HUES6 (cell line): ENCODE data around the gene ZNRF4.
"Not testable (repeated sequence)": the region's sequence is repeated elsewhere in the genome, so short reads cannot be mapped to it uniquely, and the experiment has no call there.

Experiments
- H3K27ac ChIP-seq: 2 replicates; pipeline ENCODE4 v1.7.0; 2013; ENCODE audit warnings: low read depth, mild to moderate bottlenecking, low read length, inconsistent platforms
- H3K27me3 ChIP-seq: 2 replicates; pipeline ENCODE4 v1.6.1; 2013; ENCODE audit warnings: low read length; ENCODE audit not compliant: control insufficient read depth, insufficient read depth
- H3K36me3 ChIP-seq: 2 replicates; pipeline ENCODE4 v1.6.1; 2013; ENCODE audit warnings: low read length; ENCODE audit not compliant: control insufficient read depth, insufficient read depth
- H3K4me1 ChIP-seq: 2 replicates; pipeline ENCODE4 v1.6.1; 2013; ENCODE audit warnings: low read length; ENCODE audit not compliant: control insufficient read depth, insufficient read depth
- H3K4me3 ChIP-seq: 2 replicates; pipeline ENCODE4 v1.5.1; 2013; ENCODE audit warnings: low read depth, low read length
- H3K9ac ChIP-seq: one replicate; pipeline ENCODE4 v1.6.1; 2013; ENCODE audit warnings: mild to moderate bottlenecking, low read length
- H3K9me3 ChIP-seq: 2 replicates; pipeline ENCODE4 v1.6.1; 2013; ENCODE audit warnings: low read depth, low read length; ENCODE audit not compliant: control insufficient read depth, insufficient read depth

ZNRF4 gene

DNA sequence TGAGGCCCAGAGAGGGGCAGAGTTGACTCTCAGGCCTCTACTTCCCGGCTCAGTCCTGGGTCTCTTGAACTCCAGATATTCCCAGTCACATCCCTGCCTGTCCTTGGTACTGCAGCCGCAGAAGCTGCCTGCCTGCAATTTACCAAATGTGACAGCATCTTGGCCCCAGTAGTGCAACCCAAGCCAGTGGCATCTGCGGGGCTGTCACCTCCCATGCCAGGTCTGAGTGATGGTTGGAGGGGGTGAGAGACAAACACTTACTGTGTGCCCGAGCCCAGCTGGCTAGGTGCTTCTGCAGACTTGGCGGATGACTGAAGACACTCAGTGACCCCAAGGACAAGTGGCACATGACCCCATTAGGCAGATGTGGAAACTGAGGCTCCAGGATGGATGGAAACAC lies 18.4 kb downstream of the ZNRF4 start:
- peaks cover 19% of the 10 kb centered on the region for H3K27me3 ChIP-seq
- no peak overlapping the region for H3K27ac ChIP-seq
- no peak overlapping the region for H3K4me3 ChIP-seq
- H3K4me1 ChIP-seq = no peaks in the 10 kb centered on the region
- no peaks in the 10 kb centered on the region for H3K9me3 ChIP-seq
- no peak overlapping the region for H3K9ac ChIP-seq
- no peaks in the 10 kb centered on the region for H3K36me3 ChIP-seq

GRCh38 chr19:5477451-5478215 lies 22.4 kb downstream of the ZNRF4 start:
- no peak overlapping the region for H3K9ac ChIP-seq
- no peak overlapping the region for H3K27ac ChIP-seq
- H3K27me3 ChIP-seq = peaks cover 29% of the 10 kb centered on the region
- H3K9me3 ChIP-seq = peaks cover 15% of the 10 kb centered on the region
- H3K4me3 ChIP-seq = no peak overlapping the region
- no peaks in the 10 kb centered on the region for H3K36me3 ChIP-seq
- H3K4me1 ChIP-seq = no peaks in the 10 kb centered on the region

DNA sequence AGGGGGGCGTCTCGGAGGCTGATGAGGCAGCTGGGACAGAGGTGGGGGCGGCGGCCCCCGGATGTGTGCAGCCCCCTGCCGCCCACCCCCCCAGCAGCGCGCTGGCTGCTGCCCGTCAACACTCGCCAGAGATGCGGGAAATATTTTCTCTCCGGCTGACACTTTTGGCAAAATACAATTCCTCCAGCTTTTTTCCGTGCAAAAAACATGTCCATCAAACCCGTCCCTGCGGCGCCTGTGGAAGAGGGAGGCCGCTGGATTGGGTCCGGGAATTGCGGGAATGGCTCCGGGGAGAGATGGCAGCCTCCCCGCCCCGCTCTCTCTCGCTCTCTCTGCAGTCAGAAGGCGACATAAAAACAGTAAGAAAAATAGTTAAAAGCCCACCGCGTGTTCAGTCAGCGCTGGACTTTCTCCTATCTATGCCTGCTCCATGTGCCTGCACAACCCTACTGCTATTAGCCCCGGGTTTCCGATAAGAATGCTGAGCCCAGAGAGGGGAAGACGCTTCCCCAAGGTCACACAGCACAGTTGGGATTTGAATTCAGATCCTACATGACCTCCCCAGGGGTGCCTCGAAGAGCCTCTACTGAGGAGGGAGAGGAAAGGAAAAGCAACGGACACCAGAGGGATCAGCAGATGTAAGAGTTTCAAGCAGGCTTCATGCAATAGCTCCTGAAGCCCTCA lies 23.2 kb downstream of the ZNRF4 start:
- Histone ChIP-seq H3K36me3 (no peaks in the 10 kb centered on the region), H3K9me3 (peaks cover 15% of the 10 kb centered on the region), H3K4me1 (no peaks in the 10 kb centered on the region), H3K27me3 (peaks cover 32% of the 10 kb centered on the region), H3K4me3 (peak overlapping the region; percentile 26; the same call in 1 of the 2 replicates), H3K9ac (no peak overlapping the region), H3K27ac (no peak overlapping the region)

DNA sequence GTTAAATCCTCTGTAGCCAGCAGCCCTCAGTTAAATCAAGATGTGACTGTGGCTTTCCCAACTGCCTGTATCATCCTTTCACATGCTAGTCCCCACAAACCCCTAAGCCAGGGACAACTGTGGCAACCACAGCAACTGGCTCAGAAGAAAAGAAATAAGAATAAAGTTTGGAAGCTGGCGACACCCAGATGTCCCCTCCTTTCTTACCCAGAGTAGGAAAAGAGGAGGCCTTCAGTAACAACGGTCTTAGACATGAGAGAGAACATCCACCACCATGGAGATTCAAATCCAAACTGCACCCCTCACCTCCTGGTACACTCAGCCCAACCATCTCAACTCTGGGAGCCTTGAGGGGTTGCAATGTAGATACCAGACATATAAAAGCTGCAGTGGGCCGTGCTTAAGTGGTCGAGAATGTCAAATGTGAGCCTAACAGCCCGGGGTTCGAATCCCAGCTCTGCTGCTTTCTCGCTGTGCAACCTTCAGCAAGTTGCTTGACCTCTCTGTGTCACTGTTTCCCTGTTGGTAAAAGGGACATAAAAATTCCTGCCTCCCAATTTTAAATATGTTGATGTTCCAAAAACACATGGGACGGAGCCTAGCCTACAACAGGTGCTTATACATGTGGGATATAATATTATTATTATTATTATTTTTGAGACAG lies 23.8 kb downstream of the ZNRF4 start:
- Histone ChIP-seq H3K9ac (no peak overlapping the region), H3K27me3 (peaks cover 34% of the 10 kb centered on the region), H3K27ac (no peak overlapping the region)

DNA sequence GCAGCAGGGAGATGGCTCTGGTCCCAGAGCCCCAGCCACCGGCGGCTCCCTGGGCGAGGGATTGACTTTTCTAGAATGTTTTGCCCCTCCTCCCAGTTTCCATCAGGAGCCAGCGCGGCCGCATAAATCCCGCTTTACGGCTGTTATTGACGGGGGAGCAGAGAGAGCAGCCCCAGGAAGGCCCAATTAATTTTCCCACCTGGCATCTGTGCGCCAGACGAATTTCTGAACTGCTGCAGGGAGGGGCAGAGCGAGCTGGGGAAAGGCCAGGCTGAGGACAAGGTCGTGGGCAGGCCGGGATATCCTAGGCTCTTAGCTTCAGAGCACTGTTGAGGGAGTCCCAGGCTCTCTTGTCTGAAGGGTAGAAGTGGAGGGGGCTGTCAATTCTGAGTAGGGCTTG lies 24.7 kb downstream of the ZNRF4 start:
- H3K36me3 ChIP-seq = no peaks in the 10 kb centered on the region
- H3K27ac ChIP-seq = no peak overlapping the region
- peaks cover 15% of the 10 kb centered on the region for H3K9me3 ChIP-seq
- no peak overlapping the region for H3K9ac ChIP-seq
- H3K27me3 ChIP-seq = peaks cover 42% of the 10 kb centered on the region
- H3K4me1 ChIP-seq = no peaks in the 10 kb centered on the region
- H3K4me3 ChIP-seq = no peak overlapping the region

More for the DNA sequence above, 23.8 kb downstream of the ZNRF4 start:
- no peaks in the 10 kb centered on the region for H3K36me3 ChIP-seq
- H3K4me1 ChIP-seq = no peaks in the 10 kb centered on the region
- peaks cover 15% of the 10 kb centered on the region for H3K9me3 ChIP-seq
- H3K4me3 ChIP-seq = no peak overlapping the region

DNA sequence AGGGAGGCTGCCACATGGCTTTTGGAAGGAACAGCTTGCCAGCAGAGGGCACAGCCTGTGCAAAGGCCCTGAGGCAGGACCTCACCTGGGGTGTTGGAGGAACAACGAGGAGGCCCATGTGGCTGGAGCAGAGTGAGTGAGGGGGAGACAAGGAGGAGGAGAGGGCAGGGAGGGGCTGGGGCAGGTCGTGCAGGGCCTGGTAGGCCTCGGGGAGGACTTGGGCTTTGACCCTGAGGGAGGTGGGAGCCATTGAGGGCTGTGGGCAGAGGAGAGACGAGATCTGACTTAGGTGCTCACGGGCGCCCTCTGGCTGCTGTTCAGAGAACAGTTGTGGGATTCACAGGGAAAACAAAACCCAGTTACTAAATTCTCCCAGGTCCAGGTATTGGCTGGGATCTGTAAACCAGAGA lies 25.2 kb downstream of the ZNRF4 start:
- H3K27me3 ChIP-seq = peaks cover 46% of the 10 kb centered on the region
- no peaks in the 10 kb centered on the region for H3K4me1 ChIP-seq

GRCh38 chr19:5481957-5482356 lies 26.7 kb downstream of the ZNRF4 start:
- H3K27ac ChIP-seq = no peak overlapping the region
- H3K4me3 ChIP-seq = no peak overlapping the region
- peaks cover 15% of the 10 kb centered on the region for H3K9me3 ChIP-seq
- H3K36me3 ChIP-seq = no peaks in the 10 kb centered on the region
- peaks cover 52% of the 10 kb centered on the region for H3K27me3 ChIP-seq
- no peaks in the 10 kb centered on the region for H3K4me1 ChIP-seq
- H3K9ac ChIP-seq = no peak overlapping the region

More for the DNA sequence above, 25.2 kb downstream of the ZNRF4 start:
- no peak overlapping the region for H3K27ac ChIP-seq
- H3K36me3 ChIP-seq = no peaks in the 10 kb centered on the region
- H3K9ac ChIP-seq = no peak overlapping the region
- H3K9me3 ChIP-seq = peaks cover 15% of the 10 kb centered on the region
- no peak overlapping the region for H3K4me3 ChIP-seq

- Histone ChIP-seq H3K9me3 (peaks cover 15% of the 10 kb centered on the region), H3K27ac (no peak overlapping the region), H3K4me3 (no peak overlapping the region), H3K36me3 (no peaks in the 10 kb centered on the region), H3K4me1 (no peaks in the 10 kb centered on the region), H3K27me3 (peaks cover 36% of the 10 kb centered on the region), H3K9ac (no peak overlapping the region)
These were observed 29.4 kb downstream of the ZNRF4 start for GRCh38 chr19:5484398-5485285.

- peaks cover 39% of the 10 kb centered on the region for H3K27me3 ChIP-seq
- peaks cover 15% of the 10 kb centered on the region for H3K9me3 ChIP-seq
- no peak overlapping the region for H3K4me3 ChIP-seq
- H3K9ac ChIP-seq = no peak overlapping the region
- no peaks in the 10 kb centered on the region for H3K4me1 ChIP-seq
- H3K27ac ChIP-seq = no peak overlapping the region
- H3K36me3 ChIP-seq = no peaks in the 10 kb centered on the region
These were observed 30.0 kb downstream of the ZNRF4 start for GRCh38 chr19:5485286-5485636.

GRCh38 chr19:5485658-5486057 lies 30.4 kb downstream of the ZNRF4 start:
- not testable (repeated sequence) for H3K9ac ChIP-seq, H3K4me3 ChIP-seq, H3K4me1 ChIP-seq, H3K36me3 ChIP-seq, H3K27ac ChIP-seq
- Histone ChIP-seq H3K9me3 (peaks cover 15% of the 10 kb centered on the region), H3K27me3 (peaks cover 41% of the 10 kb centered on the region)
